ENCODE results near the gene TIMM29. TPM values are rescaled to one million over a fixed set of nuclear protein-coding genes. Genes with fewer than 3 reads are reported as not detected.
A peak's percentile ranks its signal among the peaks of the same experiment; 100 is the strongest.

The TIMM29 gene
- total and polyA plus RNA-seq, 9 of the 15 experiments (the other 6 are each of a cell fraction or from before 2014, with no cell fraction given), result 2.4 to 29.4 (median 16.3) TPM

- H2AFZ ChIP-seq (ENCODE audit: low read depth, low read length), result no peak overlapping the region
- H3K36me3 ChIP-seq (ENCODE audit: control insufficient read depth, insufficient read depth, low read length), result peaks cover 16% of the 10 kb centered on the region; the same call in 1 of the 3 replicates
- ChIA-PET POLR2A (interaction anchor here (0.5 to 1.3 kb wide), 3 partner anchors 9 to 52 kb away, joined by 3 to 5 read pairs (median 3); no protein-coding TSS in a partner anchor), CTCF (ENCODE audit: low intra/inter-chr PET ratio) (no interaction called here)
- no peak for FAIRE-seq
- no peaks in the 10 kb centered on the region for H3K27me3 ChIP-seq (ENCODE audit: control insufficient read depth in 2 of 2, insufficient read depth in 2 of 2, low read length in 2 of 2)
- in situ Hi-C loops (cut with MboI), result no loop called here
- no peak for DNase-seq (ENCODE audit: extremely low read depth in 1 of 4, low spot score in 3 of 4)
- no peak overlapping the region for H3K4me2 ChIP-seq (ENCODE audit: insufficient read depth, low read length)
- peaks cover 65% of the 10 kb centered on the region for H3K79me2 ChIP-seq (ENCODE audit: control insufficient read depth, insufficient read depth, low read length)
- no peak for TF ChIP-seq HDAC2 (IDR thresholded peaks at IDR 0.05)
- H3K4me1 ChIP-seq (replicated peaks in 1 of 2; ENCODE audit: control insufficient read depth in 2 of 2, insufficient read depth in 2 of 2, low read length in 2 of 2), result peaks cover 3 to 50% of the 10 kb centered on the region in 2 experiments; a peak in 3 of 5 replicates
- no peaks in the 10 kb centered on the region for H3K9me3 ChIP-seq (replicated peaks; ENCODE audit: control insufficient read depth, insufficient read depth, low read depth, low read length)
- BruUV-seq (replicated peaks), result no TSS peak
- H3K27ac ChIP-seq (ENCODE audit: extremely low read depth, low read depth, low read length), result no peak overlapping the region
- ATAC-seq, result no peak
- intact Hi-C loops (cut with micrococcal nuclease), result no loop called here
- H3K9ac ChIP-seq (ENCODE audit: insufficient read depth in 1 of 2, low read depth in 2 of 2, low read length in 2 of 2), result peak overlapping the region in 1 of 2 experiments; percentile 74; a peak in 2 of 4 replicates
- H3K4me3 ChIP-seq, result no peak overlapping the region
- H3K9me1 ChIP-seq (ENCODE audit: control insufficient read depth, insufficient read depth, low read length), result peaks cover 6% of the 10 kb centered on the region
- WGBS (ENCODE audit: insufficient coverage, low coverage, missing lambda C conversion rate), result 97% methylated on average over 11 of the region's 13 CpGs
- H4K20me1 ChIP-seq (replicated peaks; ENCODE audit: control insufficient read depth, insufficient read depth, low read length), result peaks cover 12% of the 10 kb centered on the region; the same call in 1 of the 2 replicates
These were observed 36.4 kb upstream of the TIMM29 start for GRCh38 chr19:10892256-10892655.

- H3K4me3 ChIP-seq, result no peak overlapping the region
- ATAC-seq (no peak), DNase-seq (ENCODE audit: extremely low read depth in 1 of 4, low spot score in 3 of 4) (no peak), FAIRE-seq (no peak)
- no TSS peak for BruUV-seq (replicated peaks)
- WGBS (ENCODE audit: insufficient coverage, low coverage, missing lambda C conversion rate), result 92% methylated on average over 6 of the region's 7 CpGs
- intact Hi-C loops (cut with micrococcal nuclease) (no loop called here), in situ Hi-C loops (cut with MboI) (no loop called here)
- POLR2A ChIA-PET, result no interaction called here
- peaks cover 9% of the 10 kb centered on the region; the same call in 1 of the 2 replicates for H4K20me1 ChIP-seq (replicated peaks; ENCODE audit: control insufficient read depth, insufficient read depth, low read length)
- H3K27me3 ChIP-seq (ENCODE audit: control insufficient read depth in 2 of 2, insufficient read depth in 2 of 2, low read length in 2 of 2), result no peaks in the 10 kb centered on the region
- peaks cover 4% of the 10 kb centered on the region for H3K9me1 ChIP-seq (ENCODE audit: control insufficient read depth, insufficient read depth, low read length)
- peaks cover 17% of the 10 kb centered on the region; the same call in 1 of the 3 replicates for H3K36me3 ChIP-seq (ENCODE audit: control insufficient read depth, insufficient read depth, low read length)
- no peaks in the 10 kb centered on the region for H3K9me3 ChIP-seq (replicated peaks; ENCODE audit: control insufficient read depth, insufficient read depth, low read depth, low read length)
- no peak overlapping the region for H3K9ac ChIP-seq (ENCODE audit: insufficient read depth in 1 of 2, low read depth in 2 of 2, low read length in 2 of 2)
- no peak overlapping the region for H2AFZ ChIP-seq (ENCODE audit: low read depth, low read length)
- H3K4me2 ChIP-seq (ENCODE audit: insufficient read depth, low read length), result no peak overlapping the region
- CTCF ChIA-PET (ENCODE audit: low intra/inter-chr PET ratio), result no interaction called here
- peaks cover 3 to 54% of the 10 kb centered on the region in 2 experiments; a peak in 3 of 5 replicates for H3K4me1 ChIP-seq (replicated peaks in 1 of 2; ENCODE audit: control insufficient read depth in 2 of 2, insufficient read depth in 2 of 2, low read length in 2 of 2)
- peaks cover 67% of the 10 kb centered on the region for H3K79me2 ChIP-seq (ENCODE audit: control insufficient read depth, insufficient read depth, low read length)
- H3K27ac ChIP-seq (ENCODE audit: extremely low read depth, low read depth, low read length), result no peak overlapping the region
- TF ChIP-seq SMAD4 (CRISPR knock-in tag; conservative IDR thresholded peaks at IDR 0.05), result no peak
- no peak for TF ChIP-seq SAFB (IDR thresholded peaks at IDR 0.05; ENCODE audit: borderline replicate concordance, low read depth, low read length)
- TF ChIP-seq ID3 (CRISPR knock-in tag; IDR thresholded peaks at IDR 0.05), result no peak
- TF ChIP-seq ID3 (tag; IDR thresholded peaks at IDR 0.05), result no peak
- TF ChIP-seq SIRT6 (IDR thresholded peaks at IDR 0.05; ENCODE audit: low read depth, low read length), result no peak
- TF ChIP-seq PHF21A (IDR thresholded peaks at IDR 0.05; ENCODE audit: borderline replicate concordance, low read depth), result no peak
- no peak for TF ChIP-seq DEAF1 (CRISPR knock-in tag; IDR thresholded peaks at IDR 0.05)
- no peak for TF ChIP-seq ZNF239 (CRISPR knock-in tag; IDR thresholded peaks at IDR 0.05)
- no peak for TF ChIP-seq SRF (CRISPR knock-in tag; IDR thresholded peaks at IDR 0.05)
- TF ChIP-seq NCOA6 (IDR thresholded peaks at IDR 0.05), result no peak
- no peak for TF ChIP-seq ZNF512 (tag; IDR thresholded peaks at IDR 0.05)
These were observed 33.7 kb upstream of the TIMM29 start for GRCh38 chr19:10894911-10895213.

Data from K562 (cell line).